C1 segment of cervical spinal cord (tissue), 14 donors: ENCODE measurements around the gene C17orf67.

Experiments
- DNase-seq, 14 donors: peaks; one replicate each; lab custom pipeline; 2025; lab: John Stamatoyannopoulos, UW

Gene C17orf67

DNA sequence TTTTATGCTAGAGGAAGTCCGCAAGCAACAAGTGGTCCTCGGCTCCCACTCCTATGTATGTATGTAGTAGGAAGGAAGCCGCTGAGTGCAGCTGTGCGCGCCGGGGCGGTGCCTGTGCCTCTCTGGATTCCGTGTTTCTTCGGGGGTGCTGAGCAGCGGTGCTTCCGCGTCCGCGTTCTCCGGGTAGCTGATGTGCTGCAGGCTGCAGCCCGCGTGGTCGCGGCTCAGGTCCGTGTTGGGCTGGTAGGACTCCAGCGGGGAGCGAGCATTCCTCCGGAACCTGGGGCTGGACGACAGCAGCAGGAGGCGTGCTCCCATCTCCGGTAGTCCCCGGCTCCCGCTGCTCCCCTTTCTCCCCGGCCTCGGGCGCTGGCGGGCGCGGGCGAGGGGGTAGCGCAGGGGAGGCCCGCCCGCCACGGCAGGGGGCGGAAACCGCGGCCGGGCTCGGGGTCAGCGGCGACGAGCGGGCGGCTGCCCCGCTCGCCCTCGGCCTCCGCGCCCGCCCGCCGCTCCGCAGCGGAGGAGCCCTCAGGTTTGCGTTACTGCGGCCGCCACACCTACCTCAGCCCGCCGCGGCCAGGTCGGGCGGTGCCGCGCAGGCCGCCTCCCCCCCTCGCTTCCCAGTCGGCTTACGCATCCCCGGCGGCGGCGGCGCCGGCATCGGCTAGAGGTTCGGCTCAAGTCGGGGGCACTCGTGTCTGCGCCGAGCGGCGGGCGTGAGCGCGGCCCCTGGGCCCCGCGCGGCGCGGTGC lies 487 bp downstream of the C17orf67 start:
- DNase-seq = peak in 8 of 14 donors; percentile 16 to 66 (median 24)

DNA sequence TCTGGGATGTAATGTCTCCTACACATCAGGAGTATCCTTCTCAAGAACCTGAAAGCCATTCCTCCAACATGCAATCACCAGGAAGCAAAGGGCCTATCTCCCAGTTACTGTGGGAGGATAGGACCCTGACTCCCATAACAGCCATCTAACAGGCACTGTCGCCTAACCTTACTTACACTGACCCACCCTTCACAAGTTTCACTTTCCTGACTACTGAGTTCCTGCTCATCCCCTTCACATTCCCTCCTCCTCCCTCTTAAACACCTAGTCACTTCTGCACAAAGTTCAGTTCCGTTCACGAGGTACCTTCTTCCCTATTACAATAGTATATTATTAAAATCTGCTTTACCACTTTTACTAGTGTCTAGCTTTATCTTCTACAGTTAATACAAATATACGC lies 1.3 kb downstream of the C17orf67 start:
- DNase-seq = no peak

DNA sequence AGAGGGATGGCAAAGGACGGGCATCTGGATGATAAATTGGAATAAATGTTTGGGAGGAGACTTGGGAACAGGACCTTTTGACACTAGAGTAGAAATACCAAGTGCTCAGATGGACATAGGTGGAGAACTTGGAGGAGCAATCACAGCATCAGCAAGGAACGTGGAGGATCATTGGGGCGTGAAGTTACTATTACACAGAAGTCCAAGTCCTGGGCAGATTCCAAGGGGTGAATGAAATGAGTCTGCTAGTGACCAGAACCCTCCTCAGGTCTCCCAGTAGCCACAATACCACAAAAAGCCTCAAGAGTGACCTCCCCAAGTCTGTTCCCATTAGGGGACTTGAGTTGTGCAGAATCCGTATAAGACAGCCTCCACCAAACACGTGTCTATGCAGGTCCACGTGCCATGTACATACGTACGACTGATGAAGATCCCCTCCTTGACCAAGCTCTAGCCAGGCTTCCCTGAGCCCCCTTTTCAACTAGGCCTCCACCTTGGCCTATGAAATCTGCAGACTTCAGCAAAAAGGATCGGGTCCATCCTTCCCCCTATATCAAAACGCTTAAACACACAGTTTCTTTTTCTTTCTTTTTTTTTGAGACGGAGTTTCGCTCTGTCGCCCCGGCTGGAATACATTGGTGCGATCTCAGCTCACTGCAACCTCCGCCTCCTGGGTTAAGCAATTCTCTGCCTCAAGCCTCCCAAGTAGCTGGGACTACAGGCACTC lies 2.2 kb downstream of the C17orf67 start:
- no peak for DNase-seq

DNA sequence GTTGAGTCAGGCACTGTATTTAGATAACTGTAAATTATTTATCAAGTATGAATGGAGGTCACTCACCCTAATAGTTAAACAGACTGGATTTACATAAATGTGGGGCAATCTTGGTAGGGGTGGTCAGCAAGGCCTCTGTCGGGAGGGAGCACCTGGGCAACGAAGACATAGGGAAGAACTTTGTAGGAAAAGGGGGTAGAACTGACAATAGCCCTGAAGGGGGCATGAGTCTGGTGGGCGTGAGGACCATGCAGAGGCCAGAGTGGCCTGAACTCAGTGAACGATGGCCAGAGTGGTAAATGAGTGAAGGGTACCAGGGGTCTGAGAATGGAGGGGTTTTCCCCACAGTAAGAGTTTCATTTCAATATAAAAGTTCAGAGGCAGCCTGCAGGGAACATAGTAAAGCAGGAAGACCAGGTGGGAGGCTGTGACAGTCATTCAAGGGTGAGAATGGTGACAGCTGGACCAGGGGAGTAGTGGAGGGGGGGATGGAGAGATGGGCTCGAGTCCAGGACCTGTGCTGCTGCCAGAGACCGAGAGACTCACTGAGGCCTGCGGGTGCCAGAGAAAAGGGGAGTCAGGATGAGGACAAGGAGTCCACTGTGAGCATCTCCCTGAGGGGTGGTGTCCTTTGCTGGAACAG lies 2.9 kb downstream of the C17orf67 start:
- no peak for DNase-seq

DNA sequence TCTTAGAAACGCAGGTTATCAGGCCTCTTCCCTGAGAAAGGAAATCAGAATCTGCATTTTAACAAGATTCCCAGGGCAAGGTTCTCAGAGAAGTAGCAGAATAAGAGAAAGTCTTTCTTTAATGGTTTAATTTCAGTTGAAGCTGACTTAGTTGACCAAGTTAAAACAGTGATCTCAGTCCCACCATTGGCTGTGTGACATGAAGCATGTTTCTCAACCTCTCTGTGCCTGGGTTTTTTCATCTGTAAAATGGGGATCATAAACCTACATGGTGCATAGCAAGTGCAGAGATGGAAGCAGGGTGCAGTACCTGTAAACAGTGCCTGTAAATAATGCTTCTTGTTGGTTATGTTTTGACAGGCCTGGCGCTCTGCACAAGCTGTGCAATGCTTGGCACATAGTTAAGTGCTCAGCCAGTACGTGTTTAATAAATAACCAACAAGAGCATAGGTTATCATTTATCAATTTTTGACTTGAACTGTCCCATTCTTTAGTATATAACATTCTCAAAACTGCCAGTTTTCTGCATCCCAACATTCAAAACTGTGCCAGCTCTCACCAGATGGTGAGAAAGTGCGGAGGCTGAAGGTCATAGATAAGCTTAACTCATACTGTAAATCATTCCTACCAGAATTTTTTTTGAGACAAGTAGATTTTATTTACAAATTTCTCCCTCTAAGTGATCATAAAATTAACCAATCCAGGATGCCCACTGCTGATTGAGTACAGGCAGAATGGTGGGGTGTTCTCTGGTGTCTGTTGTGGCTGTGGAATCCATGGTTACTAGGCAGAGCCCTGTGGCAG lies 6.9 kb downstream of the C17orf67 start:
- DNase-seq = no peak

DNA sequence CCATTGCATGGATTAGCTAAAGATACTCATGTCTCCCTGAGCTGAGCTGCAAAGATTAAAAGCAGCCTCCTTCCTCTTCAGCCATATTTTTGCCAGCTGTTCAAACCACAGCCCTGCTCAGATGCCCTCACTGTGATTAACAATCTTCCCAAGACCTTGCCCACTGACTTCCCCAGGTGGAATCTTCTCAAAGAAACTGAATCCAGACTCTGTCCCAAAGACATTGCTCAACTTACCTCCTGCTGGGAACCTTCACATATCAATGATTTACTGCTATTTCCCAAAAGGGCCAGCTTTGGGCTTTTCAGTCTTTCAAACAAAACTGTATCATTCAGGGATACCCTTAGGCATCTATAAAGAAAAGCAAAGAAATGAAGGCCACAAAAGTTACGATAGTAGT lies 9.2 kb downstream of the C17orf67 start:
- DNase-seq = no peak

DNA sequence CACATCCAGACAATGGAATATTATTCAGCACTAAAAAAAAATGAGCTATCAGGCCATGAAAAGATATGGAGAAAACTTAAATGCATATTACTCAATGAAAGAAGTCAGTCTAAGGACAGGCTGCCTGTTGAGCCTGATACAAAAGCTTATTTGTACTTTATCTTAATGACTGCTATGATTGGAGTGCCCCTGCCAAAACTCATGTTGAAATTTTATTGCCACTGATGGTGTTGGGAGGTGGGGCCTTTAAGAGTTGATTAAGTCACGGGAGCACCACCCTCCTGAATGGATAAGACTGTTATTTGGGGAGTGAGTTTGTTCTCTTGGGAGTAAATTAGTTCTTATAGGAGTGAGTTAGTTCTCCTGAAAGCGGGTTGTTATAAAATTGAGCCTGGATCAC lies 9.9 kb downstream of the C17orf67 start:
- no peak for DNase-seq

DNA sequence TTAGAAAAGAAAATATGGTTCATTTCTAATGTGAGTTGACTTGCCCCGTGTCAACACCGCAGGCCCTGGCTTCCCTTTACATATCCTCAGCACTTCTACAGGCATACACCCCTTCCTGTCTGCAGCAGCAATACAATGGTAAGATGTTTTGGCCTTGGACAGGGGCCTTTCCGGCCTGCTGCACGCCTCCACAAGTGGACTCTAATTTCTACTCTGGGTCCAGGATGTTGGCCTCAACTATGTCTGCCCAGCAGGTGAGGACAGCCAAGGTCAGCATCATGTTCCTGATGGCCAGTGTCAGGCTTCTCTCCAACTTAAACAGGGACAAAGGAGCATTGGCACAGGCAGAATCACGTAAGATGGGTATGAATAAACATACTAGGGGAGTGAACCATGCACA lies 11.0 kb downstream of the C17orf67 start:
- no peak for DNase-seq

DNA sequence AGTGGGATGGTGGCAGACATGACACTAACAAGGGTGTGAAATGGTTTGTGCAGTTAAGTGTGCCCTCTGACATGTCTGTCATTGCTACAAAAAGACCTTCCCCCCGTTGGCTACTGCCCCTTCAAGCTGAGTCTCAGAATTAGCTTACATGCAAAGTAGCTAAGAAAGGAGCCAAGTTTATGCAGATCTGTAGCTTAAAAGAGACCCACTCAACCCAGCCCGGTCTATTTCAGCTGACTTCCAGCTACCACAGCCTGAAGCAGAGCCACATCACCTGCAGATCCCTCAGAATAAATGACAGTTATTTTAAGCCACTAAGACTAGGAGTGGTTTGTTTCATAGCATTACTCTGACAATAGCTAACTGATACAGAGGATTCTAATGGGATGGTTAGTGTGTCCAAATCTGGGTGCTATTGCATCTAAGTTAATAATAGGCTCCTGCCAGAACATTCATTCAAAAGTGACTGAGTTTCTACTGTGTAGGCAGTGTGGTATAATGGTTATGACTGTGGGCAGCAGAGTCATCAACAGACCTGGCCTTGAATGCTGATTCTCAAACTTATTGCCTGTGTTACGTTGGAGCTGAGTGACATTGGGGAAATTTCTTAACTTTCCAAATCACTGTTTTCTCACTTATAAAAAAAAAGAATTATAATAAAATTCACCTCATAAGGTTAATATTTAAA lies 11.7 kb downstream of the C17orf67 start:
- DNase-seq = no peak

DNA sequence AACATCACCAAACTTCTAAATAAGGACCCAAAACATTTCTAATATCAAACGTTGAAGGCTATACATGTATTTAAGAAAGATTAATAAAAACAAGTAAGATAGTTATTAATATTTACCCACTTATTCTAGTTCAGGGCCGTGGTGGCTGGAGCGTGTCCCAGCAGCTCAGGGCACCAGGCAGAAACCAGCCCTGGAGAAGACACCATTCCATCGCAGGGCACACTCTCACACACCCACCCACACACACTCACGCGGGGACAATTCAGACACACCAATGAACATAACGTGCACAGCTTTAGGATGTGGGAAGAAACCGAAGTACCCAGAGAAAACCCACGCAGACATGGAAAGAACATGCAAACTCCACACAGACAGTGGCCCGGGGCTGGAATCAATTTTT lies 13.5 kb downstream of the C17orf67 start:
- no peak for DNase-seq

DNA sequence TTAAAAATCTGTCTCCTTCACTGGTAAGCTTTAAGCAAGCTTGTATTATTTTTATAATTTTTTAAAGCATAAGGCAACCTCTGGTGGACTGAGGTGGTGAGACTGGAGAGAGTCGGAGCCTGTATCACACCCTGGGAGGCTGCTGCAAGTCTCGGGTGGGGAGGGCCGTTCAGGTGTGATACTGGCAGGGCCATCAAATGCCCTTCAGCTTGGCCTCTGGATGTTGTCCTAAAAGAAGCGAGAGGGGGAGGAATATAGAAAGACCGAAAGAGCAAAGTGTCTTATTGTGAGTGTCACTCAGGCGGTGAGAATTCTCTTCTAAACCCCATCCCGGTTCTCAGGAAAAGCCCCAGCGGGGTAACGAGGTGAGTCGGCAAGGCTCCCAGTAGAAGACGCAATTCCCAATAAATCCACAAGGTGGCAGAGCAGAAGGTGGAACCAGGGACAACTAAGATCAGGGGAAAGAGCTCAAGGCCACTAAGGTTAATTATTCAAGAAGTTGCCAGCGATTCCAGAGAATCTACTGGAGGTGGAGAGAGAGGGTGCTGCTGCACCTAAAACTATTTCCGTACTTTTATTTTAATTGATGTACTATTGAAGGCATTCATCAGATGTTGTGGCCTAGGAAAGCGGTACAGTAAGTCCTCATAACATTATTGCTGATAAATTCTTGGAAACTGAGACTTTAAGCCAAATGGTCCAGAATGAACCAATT lies 14.1 kb downstream of the C17orf67 start:
- peak in 7 of 14 donors; percentile 2 to 34 (median 25) for DNase-seq

DNA sequence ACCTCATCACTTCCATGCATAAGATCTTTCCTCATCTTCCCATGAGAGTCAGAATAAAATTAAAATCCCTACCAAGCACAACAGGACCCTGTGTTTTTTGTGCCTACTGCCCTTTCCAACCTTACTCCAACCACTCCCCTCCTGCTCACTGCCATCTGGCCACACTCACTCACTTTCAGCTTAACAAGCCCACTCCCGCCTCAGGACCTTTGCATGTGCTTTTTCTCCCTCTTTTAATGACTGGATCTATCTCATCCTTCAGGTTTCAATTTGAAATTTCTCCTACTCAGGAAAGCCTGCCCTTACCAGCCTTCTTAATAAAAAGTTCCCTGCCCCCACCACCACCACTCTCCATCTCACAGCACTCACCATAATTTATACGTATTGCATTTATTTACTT lies 14.7 kb downstream of the C17orf67 start:
- DNase-seq = no peak

DNA sequence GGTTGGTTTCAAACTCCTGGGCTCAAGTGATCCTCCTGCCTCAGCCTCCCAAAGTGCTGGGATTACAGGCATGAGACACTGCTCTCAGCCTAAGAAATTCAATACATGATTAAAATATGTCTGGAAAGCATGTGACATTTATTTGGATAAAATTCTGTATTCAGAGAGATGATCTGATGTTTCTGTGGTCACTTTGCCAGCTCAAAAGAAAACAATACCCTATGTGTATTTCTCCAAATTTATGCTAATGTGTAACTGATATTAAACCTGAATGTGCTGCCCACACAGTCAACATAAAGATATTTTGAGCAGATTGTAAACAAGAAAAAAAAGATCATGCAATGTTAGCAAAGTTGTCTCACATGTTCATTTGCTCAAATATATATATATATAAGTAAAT lies 16.7 kb downstream of the C17orf67 start:
- no peak for DNase-seq

DNA sequence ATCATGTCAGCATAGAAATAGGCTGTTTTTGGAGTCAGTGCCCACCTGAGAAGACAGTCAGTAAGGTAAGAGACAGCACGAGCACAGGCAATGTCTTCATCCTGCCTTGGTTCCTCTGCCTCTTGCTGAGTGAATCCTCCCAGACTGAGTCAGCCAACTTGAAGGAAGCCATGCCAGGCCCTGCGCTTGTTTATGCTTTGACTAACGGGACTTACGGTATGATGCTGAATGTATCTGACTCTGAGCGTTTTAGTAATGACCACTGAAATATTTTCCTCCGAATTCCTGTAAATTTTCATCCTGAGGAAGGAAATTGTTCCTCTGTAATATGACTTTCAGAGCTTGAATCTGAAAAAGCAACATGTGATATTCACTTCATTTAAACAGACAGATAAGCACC lies 18.0 kb downstream of the C17orf67 start:
- no peak for DNase-seq

DNA sequence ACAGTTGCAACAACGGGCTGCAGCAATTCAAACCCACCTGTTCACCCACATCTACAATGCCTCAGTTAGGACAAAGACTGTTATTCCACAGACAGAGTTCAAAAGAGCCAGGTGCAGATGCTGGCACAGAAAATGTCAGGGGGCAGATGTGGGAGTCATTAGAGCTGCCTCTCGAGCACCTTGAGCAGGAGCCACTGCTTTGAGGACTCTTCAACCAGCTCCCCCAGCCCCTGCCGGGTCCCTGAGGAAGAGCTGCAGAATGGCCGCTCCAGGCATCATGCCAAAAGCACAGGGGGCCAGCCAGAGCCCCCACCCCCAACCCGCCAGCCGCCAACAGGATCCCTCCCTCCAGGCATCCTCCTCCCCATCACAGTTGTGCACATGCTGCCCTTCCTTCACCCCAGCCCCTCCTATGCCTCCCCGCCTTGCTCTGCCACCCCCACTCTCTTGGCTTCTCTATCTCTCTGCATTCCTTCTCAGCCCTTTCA lies 20.8 kb downstream of the C17orf67 start:
- no peak for DNase-seq

DNA sequence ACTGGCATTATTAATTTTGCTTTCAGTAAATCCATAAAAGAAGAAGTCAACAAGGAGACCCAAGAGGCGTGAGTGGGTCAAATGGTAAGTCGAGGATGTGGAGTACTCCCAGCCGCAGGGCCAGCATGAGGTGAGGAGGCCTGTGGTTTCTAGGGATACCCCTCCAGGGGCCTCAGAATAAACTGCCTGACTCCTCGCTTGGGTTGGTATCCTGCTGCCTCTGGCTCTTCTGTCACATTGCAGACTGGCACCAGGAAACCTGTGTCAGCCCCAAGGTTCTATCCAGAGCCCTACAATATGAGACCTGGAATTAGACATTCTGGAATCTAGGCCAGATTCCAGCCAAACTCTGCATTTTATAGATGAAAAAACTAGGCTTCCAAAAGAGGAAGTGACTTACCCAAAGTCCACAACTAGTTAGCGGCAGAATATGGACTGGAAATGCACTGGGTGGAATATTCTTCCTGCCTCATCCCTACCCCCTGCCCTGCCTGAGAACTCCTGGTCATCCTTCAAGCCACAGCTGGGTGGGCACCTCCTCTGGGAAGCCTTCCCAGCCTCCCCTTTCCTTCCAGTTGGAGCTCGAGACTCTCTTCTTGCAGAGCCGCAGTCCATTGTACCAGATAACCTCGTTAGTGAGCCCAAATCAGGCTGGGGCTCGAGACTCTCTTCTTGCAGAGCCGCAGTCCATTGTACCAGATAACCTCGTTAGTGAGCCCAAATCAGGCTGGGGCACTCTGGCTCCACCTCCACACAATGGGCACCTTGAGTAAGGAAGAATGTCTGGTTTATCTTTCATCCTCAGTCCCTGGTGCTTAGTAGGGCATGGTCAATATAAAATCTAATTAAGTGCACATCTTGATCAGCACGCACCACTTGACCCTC lies 22.6 kb downstream of the C17orf67 start:
- no peak for DNase-seq

DNA sequence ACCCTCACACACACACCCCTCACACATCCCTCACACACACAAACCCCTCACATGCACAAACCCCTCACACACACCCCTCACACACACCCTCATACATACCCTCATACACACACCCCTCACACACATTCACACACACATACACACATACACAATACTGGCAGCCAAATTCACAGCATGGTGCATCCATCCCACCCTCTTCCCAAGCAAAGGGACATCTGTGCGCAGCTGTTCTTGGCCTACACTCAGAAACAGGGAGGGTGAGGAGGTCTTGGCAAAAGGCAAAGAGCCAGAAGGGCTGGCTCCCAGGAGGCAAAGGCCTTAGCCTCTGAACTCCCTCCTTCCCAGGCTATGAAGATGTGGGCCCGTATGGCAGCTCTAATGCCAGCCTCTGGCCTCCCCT lies 23.4 kb downstream of the C17orf67 start:
- no peak for DNase-seq

DNA sequence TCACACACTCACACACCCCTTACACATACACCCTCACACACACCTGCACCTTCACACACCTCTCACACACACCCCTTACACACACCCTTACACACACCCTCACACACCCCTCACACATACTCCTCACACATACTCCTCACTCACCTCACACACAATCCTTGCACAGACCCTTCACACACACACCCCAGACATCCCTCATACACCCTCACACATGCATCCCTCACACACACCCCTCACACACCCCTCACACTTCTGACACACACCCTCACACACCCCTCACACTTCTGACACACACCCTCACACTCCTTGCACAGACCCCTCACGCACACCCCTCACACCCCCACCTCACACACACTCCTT lies 23.9 kb downstream of the C17orf67 start:
- DNase-seq = no peak

DNA sequence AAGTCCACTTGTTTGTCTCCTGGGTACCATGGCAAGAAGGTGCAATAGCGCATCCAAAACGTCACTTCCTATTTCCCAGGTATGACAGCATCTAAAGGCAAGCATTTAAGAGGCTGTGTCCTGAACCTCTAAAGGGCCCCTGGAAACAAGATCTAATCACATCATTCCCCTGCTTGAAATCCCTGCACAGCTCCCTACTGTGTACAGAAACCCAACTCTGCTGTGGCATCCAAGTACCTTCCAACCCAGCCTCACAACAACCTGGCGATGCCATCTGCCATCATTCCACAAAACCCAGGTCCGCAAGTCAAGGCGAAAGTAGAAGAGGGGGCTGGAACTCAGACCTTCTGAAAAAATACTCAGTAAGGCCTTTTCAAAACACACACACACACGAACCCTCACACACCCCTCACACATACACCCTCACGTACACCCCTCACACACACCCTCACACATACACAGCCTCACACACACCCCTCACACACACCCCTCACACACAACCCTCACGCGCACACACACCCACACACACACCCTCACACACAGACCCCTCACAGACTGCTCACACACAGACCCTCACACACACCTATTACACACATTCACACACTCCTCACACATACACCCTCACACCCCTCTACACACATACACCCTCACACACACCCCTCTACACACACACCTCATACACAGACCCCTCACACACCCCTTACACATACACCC lies 24.5 kb downstream of the C17orf67 start:
- peak in 1 of 14 donors; percentile 16 for DNase-seq
